ENCODE results near the gene GRB7.
A peak's percentile ranks its signal among the peaks of the same experiment; 100 is the strongest.
"Not testable (repeated sequence)": the region's sequence is repeated elsewhere in the genome, so short reads cannot be mapped to it uniquely, and the experiment has no call there.

GRB7 gene

DNA sequence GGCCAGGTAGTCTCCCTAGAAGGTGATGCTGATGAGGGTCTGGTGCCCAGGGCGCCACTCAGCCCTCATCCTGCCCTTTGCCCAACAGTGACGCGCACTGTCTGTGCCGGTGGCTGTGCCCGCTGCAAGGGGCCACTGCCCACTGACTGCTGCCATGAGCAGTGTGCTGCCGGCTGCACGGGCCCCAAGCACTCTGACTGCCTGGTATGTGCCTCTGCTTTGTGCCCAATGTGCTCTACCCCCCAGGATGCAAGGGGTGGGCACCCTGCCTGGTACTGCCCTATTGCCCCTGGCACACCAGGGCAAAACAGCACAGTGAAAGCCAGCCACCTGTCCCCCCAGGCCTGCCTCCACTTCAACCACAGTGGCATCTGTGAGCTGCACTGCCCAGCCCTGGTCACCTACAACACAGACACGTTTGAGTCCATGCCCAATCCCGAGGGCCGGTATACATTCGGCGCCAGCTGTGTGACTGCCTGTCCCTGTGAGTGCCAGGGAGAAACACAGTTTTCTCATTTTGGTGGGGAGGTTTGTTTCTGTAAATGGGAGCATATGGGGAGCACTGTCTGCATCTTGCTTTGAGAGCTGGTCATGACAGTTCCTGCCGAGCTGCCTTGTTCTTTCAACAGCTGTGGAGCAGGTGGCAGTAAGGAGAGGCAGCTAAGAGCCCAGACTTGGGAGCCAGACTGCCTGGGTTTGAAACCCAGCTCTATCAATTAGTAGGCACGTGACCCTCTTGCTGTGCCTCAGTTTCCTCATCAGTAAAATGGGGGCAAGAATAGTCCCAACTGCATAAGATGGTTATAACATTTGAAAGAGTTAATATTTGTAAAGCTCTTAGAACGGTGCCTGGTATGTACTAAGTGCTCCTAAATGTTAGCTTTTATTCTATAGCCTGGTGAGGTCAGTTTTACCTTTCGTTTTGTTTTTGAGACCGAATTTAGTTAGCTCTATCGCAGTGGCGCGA, 27.5 kb upstream of the GRB7 start:
- DNase-seq = no peak

DNA sequence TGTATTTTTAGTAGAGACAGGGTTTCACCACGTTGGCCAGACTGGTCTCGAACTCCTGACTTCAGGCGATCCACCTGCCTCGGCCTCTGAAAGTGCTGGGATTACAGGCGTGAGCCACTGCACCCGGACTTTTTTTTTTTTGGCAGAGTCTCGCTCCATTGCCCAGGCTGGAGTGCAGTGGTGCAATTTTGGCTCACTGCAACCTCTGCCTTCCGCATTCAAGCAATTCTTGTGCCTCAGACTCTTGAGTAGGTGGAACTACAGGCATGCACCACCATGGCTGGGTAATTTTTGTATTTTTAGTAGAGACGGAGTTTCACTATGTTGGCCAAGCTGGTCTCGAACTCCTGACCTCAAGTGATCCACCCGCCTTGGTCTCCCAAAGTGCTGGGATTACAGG, 26.7 kb upstream of the GRB7 start:
- DNase-seq = not testable (repeated sequence)

DNA sequence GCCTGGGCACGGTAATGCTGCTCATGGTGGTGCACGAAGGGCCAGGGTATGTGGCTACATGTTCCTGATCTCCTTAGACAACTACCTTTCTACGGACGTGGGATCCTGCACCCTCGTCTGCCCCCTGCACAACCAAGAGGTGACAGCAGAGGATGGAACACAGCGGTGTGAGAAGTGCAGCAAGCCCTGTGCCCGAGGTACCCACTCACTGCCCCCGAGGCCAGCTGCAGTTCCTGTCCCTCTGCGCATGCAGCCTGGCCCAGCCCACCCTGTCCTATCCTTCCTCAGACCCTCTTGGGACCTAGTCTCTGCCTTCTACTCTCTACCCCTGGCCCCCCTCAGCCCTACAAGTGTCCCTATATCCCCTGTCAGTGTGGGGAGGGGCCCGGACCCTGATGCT, 25.9 kb upstream of the GRB7 start:
- DNase-seq = no peak

DNA sequence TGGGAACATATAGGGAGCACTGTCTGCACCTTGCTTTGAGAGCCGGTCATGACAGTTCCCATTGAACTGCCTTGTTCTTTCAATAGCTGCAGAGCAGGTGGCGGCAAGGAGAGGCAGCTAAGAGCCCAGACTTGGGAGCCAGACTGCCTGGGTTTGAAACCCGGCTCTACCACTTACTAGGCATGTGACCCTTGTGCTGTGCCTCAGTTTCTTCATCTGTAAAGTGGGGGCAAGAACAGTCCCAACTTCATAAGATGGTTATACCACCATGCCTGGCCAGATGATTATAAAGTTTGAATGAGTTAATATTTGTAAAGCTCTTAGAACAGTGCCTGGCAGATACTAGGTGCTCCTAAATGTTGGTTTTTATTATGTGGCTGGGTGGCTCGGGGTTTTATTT, 23.5 kb upstream of the GRB7 start:
- DNase-seq = no peak

DNA sequence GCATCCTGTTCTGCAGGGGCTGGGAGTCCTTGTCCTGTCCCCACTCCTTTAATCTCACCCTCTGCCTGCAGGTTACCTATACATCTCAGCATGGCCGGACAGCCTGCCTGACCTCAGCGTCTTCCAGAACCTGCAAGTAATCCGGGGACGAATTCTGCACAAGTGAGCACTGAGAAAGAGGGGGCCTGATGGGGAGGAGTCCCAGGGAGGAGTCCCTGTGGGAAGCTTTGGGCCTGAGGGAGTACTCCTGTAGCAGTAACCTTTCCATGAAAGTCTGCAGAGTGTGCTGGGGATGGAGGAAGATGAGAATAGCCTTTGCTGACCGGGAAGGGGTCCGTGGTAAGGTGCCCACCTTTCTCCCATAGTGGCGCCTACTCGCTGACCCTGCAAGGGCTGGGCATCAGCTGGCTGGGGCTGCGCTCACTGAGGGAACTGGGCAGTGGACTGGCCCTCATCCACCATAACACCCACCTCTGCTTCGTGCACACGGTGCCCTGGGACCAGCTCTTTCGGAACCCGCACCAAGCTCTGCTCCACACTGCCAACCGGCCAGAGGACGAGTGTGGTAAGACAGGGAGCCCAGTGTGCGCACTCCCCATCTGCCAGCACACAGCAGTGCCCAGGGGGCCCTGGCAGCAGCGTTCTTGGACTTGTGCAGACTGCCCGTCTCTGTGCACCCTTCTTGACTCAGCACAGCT, 22.2 kb upstream of the GRB7 start:
- DNase-seq = no peak

DNA sequence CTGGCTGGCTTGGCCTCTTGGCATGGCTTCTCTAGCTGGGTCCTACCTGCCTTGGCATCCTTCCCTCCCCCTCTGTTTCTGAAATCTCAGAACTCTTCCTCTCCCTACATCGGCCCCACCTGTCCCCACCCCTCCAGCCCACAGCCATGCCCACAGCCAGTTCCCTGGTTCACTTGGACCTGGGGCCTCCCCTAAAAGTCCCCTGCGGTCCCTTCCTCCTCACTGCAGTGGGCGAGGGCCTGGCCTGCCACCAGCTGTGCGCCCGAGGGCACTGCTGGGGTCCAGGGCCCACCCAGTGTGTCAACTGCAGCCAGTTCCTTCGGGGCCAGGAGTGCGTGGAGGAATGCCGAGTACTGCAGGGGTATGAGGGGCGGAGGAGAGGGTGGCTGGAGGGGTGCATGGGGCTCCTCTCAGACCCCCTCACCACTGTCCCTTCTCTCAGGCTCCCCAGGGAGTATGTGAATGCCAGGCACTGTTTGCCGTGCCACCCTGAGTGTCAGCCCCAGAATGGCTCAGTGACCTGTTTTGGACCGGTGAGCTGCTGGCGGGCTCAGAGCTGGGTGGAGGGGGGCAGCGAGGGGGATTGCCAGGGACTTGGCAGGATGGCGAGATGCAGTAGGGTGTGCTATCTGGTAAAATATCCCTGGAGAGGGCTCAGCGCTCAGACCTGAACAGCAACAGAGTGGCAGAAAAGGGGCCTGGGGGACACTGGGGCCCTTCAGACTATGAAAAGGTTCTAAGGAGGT, 21.5 kb upstream of the GRB7 start:
- no peak for DNase-seq

DNA sequence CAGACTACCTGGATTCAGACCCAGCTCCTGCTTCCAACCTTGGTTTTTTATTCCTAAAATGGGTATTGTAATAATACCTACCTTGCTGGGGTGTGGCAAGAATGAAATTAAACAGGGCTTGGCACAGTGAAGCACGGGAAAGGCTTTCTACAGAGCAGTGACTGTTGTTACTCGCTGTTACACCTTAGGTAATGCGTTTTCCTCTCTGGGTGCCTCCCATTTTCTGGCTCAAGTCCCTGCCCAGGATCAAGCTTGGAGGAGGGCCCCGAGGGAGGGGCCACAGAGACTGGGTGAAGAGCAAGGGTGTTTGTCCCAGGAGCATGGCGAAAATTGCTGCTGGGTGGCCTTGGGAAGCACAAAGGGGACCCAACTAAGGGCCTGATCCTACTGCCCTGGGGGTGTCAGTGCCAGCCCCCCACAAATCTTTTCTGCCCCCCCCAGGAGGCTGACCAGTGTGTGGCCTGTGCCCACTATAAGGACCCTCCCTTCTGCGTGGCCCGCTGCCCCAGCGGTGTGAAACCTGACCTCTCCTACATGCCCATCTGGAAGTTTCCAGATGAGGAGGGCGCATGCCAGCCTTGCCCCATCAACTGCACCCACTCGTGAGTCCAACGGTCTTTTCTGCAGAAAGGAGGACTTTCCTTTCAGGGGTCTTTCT, 20.7 kb upstream of the GRB7 start:
- DNase-seq = no peak

DNA sequence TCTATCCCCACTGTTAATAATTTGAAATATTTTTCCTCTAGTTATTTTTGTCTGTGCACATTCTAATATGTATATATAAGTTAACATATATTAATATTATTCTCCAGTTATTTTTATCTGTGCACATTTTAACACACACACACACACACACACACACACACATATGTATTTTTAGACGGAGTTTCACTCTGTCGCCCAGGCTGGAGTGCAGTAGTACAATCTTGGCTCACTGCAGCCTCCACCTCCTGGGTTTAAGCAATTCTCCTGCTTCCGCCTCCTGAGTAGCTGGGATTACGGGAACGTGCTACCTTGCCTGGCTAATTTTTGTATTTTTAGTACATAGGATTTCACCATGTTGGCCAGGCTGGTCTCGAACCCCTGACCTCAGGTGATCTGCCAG, 20.1 kb upstream of the GRB7 start:
- DNase-seq = no peak

DNA sequence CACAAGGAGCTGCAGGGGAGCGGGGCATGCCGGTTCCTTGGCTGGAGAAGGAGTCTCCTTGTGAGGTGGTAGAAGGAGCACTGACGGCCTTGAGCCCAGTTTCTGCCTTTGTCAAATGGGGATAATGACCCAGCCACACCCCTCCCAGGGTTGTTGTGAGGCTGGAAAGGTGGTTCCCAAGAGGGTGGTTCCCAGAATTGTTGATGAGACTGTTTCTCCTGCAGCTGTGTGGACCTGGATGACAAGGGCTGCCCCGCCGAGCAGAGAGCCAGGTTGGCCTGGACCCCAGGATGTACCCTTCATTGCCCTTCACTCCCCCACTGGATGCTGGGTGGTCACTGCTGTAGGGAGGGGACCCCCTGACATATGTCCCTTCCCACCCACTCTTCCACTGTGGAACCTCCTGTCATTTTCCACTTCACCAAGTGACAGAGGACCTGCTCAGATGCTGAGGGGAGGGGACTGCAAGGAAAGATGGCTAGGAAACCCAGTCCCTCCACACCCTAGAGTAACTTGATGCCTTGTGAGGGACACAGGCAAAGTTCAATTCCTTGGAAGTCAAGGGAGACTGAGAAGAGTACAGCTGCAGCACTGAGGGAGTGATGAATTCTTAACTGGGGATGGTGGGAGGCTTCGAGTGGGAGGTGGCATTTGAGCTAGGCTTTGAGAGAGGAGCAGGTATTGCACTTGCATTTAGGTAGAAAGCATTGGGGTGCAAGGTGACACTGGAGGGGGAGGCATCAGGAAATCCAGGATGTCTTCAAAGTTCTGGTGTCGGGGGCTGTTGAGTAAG, 18.0 kb upstream of the GRB7 start:
- no peak for DNase-seq

DNA sequence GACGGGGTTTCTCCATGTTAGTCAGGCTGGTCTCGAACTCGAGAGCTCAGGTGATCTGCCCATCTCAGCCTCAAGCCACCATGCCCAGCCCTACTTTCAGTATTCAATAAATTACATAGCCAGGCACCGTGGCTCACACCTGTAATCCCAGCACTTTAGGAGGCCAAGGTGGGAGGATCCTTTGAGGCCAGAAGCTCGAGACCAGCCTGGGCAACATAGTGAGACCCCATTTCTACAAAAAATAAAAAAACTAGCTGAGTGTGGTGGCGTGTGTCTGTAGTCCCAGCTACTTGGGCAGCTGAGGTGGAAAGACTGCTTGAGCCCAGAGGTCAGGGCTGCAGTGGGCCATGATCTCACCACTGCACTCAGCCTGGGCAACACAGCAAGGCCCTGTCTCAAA, 15.6 kb upstream of the GRB7 start:
- DNase-seq = no peak

DNA sequence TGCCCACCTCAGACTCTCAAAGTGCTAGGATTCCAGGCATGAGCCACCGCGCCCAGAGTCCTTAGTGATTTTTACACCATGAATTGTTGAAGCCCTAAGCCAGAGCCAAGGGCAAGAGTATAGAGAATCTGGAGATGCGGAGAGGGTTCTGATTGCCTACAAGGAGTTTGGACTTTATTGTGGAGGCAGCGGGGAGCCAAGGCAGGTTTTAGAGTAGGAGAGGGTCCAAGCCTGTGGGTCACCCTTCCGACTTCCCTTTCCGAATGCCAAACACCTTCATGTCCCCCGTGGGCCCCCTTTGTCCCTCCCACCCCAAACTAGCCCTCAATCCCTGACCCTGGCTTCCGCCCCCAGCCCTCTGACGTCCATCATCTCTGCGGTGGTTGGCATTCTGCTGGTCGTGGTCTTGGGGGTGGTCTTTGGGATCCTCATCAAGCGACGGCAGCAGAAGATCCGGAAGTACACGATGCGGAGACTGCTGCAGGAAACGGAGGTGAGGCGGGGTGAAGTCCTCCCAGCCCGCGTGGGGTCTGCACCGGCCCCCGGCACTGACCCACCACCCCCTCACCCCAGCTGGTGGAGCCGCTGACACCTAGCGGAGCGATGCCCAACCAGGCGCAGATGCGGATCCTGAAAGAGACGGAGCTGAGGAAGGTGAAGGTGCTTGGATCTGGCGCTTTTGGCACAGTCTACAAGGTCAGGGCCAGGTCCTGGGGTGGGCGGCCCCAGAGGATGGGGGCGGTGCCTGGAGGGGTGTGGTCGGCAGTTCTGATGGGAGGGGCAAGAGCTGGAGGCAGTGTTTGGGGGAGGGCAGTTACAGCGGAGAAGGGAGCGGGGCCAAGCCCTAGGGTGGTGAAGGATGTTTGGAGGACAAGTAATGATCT, 14.5 kb upstream of the GRB7 start:
- no peak for DNase-seq

DNA sequence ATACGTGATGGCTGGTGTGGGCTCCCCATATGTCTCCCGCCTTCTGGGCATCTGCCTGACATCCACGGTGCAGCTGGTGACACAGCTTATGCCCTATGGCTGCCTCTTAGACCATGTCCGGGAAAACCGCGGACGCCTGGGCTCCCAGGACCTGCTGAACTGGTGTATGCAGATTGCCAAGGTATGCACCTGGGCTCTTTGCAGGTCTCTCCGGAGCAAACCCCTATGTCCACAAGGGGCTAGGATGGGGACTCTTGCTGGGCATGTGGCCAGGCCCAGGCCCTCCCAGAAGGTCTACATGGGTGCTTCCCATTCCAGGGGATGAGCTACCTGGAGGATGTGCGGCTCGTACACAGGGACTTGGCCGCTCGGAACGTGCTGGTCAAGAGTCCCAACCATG, 13.0 kb upstream of the GRB7 start:
- no peak for DNase-seq

DNA sequence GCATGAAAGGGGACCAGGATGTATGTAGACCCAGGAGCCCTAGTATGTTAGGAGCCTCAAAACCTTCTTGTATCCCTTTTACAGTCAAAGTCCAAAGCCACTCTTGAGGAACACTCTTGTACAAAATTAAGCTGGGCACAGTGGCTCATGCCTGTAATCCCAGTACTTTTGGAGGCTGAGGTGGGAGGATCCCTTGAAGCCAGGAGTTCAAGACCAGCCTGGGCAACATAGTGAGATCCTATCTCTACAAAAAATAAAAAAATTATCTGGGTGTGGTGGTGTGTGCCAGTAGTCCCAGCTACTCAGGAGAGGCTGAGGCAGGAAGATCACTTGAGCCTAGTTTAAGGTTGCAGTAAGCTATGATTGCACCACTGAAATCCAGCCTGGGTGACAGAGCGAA, 11.8 kb upstream of the GRB7 start:
- DNase-seq = not testable (repeated sequence)

DNA sequence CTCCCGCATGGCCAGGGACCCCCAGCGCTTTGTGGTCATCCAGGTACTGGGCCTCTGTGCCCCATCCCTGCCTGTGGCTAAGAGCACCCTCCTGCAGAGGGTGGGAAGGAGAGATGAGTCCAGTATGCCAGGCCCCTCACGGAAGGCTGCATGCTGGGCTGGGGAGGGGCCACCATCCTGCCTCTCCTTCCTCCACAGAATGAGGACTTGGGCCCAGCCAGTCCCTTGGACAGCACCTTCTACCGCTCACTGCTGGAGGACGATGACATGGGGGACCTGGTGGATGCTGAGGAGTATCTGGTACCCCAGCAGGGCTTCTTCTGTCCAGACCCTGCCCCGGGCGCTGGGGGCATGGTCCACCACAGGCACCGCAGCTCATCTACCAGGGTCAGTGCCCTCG, 11.1 kb upstream of the GRB7 start:
- no peak for DNase-seq

DNA sequence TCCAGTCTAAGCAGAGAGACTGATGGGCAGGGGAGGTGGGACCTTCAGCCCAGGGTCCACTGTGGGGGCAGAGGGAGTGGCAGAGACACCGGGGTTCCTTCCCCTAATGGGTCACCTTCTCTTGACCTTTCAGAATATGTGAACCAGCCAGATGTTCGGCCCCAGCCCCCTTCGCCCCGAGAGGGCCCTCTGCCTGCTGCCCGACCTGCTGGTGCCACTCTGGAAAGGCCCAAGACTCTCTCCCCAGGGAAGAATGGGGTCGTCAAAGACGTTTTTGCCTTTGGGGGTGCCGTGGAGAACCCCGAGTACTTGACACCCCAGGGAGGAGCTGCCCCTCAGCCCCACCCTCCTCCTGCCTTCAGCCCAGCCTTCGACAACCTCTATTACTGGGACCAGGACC, 10.2 kb upstream of the GRB7 start:
- DNase-seq = no peak

DNA sequence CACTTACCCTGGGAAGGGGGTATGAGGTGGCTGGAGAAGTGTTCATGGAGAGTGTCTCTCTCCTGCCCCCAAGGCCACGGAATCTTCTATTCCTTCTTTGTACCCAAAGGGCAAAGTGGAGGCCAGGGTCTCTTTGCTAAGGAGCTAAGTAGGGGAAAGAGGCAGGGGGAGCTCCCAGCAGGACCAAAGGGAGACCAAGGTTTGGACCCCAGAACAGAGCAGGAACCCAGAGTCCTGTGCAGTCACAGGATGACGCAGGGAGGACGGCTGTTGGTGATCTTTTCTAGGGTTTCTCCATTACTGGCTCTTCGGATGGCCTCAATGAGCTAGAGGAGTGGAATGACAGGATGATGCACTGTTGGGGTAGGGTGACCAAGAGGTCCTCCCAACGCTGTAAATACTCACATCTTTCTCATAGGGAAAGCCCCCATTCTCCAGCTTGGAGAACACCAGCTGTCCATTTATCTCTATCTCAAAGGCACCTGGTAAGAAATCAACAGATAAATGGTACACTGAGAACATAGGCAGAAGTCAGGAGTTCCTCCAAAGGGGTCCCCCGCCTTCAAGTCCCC, 8.4 kb upstream of the GRB7 start:
- no peak for DNase-seq

DNA sequence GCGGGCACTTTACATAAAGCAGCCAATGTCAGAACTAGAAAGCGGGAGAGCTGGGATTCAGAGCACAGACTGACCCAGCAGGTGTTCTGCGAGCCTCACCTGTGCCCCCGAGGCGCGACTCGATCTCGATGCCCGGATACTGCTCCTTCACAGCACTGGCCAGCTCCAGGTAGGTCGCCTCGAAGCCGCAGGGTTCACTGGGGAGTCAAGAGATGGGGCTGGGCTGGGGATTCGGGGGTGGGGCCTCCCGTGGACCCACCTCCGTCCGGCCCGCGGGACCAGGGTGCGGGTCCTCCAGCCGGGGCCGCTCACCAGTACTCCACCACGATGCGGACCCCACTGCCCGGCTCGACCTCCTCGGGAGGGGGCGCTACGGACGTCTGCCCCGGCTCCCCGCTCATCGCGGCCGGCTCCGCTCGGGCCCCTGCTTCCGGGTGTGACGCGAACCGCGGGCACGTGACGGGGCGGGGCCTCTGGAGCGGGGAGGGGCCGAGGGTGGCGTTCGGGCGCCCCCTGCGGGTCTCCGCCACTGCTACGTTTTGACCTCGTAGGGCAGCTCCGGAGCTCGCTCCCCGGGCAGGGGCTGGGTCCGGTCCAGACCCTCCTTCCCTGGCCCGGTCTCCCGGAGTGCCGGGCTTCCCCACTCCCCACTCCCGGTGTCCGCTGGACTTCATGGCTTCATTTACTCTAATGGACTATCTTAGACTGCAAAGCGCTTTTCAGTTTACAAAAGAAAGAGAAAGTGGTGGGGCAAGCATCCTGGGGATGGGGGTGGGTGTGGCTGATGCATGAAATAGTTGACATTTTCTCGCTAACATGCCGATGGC, 7.4 kb upstream of the GRB7 start, which contains the start of gene MIEN1:
Gene MIEN1, minus strand, starts transcription at position 438 of the 827 bp plus-strand sequence. Its CDS starts 37 bp downstream, at position 401.
- DNase-seq = peak; percentile 69 to 95

DNA sequence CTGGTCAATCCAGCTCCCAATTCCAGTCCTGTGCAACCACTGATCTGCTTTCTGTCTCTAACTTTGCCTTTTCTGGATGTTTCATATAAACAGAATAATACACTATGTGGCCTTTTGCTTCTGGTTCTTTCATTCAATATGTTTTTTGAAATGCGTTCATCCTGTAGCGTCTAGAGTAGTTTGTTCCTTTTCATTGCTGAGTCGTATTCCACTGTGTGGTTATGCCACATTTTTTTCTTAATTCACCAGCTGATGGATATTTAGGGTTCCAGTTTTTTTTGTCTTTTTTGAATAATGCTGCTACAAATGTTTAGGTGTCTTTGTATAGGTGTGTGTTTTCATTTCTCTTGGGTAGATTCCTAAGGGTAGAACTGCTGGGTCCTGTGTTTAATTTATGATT, 5.2 kb upstream of the GRB7 start:
- DNase-seq = no peak

DNA sequence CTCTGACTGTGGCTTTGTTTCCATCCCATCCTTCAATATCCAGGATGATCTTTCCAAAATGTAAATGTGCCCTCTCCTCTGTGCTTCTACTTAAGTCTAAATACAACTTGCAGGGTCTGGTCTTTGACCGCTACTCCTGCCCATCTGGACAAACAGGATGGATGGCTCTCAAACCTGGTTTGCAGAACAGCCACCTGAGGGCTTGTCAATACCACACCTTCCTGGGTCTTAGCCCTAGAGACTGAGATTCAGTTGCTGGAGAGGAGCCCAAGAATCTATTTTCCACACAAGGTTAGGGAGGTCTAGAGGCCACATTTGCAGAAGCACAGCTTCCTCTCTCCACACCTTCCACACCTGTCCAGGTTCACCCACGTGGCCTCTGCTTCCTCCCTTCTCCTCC, 1.9 kb upstream of the GRB7 start:
- no peak for DNase-seq

Data from inflammatory macrophage treated with lipopolysaccharide for 1 hour (primary cell).